Activated T-cell treated with anti-CD3 and anti-CD28 coated beads, Interleukin-2, amount 50 U/mL, for 48 hours (primary cell): Measurements from ENCODE around the gene SPOP.
A peak's percentile ranks its signal among the peaks of the same experiment; 100 is the strongest.
"Not testable (repeated sequence)": the region's sequence is repeated elsewhere in the genome, so short reads cannot be mapped to it uniquely, and the experiment has no call there.

ENCODE experiments used
- DNase-seq, 2 experiments: peaks; one replicate each; pipeline ENCODE4 v3.0.0-alpha.2; 2020

The SPOP gene

DNA sequence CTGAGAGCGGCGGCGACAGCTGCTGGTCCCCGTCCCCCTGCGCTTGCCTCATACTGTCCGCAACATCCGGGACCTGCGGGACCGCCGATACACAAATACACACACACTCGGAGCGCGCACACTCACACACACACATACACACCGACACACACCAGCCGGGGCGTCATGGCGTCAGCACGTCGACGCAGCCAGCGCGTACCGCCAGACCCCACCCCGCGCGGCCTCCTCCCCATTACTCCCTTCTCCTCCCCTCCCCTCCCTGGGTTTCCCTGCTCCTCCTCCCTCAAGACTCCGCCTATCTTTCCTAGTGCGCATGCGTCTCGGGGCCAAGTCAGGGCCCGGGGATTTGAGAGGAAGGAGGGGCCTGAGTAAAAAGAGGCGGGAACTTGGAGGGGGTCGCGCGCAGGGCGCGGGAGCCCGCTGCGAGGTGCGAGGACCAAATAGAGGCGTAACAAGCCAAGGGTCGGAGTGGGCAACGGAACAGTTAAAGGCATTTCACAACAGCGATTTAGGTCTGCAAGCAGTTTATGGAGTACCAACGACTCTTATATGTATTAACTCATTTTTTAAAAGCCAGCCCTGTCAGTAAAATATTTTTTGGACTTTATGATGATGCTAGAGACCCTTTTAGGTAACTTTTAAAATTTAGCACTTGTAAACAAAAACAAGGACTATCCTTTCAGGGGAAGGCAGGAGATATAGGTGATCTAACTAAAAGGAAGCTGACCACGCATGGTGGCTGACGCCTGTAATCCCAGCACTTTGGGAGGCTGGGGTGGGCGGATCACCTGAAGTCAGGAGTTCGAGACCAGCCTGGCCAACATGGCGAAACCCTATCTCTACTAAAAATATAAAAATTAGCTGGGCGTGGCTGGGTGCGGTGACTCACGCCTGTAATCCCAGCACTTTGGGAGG, at the start of gene SPOP:
Gene SPOP (minus strand): TSS at position 165 of the 915 bp plus-strand sequence. CDS start 55,287 bp downstream, outside the sequence.
- DNase-seq, result peak; percentile 99

- no peak for DNase-seq
These were observed 49.5 kb upstream of the SPOP start for GRCh38 chr17:49727380-49727779.

DNA sequence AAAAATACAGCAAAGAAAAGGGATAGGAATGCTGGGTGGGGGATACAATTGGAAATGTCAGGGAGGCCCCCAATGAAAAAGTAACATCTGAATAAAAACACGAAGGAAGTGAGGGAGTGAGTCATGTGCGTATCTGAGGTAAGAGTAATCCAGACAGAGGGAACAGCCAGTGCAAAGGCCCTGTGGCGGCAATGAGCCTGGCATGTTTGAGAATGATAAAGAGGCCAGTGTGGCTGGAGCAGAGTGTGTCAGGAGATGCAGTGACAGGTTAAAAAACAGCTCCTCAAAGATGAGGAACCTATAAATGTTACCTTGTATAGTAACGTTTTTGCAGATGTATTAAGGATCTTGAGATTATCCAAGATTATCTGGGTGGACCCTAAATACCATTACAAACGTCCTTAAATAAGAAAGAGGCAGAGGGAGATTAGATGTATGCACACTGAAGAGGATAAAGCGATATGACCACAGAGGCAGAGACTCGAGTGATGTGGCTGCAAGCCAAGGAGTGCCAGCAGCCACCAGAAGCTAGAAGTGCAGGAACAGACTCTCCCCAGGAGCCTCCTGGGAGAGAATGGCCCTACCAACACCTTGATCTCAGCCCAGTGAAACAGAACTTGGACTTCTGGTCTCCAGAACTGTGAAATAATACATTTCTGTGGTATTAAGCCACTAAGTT, 47.7 kb upstream of the SPOP start:
- no peak for DNase-seq

GRCh38 chr17:49724552-49724951, 46.7 kb upstream of the SPOP start:
- not testable (repeated sequence) for DNase-seq

DNA sequence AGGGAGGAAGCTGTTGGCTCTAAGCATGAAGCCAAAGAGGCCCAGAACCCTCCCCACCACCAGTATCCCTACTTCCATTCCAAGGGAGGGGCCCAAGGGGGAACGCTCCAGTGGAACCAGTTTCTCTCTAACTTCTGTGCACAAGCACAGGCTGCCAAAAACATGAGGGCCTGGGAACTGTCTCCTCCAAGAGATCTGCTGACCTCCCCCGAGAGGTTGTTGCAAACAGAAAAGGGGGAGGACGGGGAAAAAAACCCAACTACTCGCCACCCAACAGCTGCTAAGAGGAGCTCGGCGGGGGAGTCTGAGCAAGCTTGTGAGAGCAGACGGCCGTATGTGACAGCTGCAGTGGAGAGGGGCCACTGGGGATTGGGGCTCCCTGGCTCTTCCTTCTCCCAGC, 45.5 kb upstream of the SPOP start:
- no peak for DNase-seq

DNA sequence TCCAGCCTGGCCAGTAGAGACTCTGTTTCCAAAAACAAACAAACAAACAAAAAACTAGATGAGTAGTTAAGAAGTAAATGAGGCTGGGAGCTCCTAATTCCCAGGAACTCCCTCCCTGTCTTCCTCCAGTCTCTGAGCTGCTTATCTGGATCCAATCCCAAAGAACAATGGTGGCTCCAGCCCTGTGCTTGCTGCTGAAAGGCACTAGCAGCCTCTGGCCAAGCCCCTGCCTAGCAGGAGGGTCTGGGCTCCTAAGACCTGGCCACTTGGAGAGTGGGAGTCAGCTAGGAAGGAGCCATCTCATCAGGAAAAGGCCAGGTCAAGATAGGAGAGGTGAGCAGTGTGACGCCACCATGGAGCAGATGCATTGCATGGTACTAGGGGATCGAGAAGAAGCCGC, 44.2 kb upstream of the SPOP start:
- DNase-seq, result no peak

- peak; percentile 58 to 69 for DNase-seq
These were observed 39.5 kb upstream of the SPOP start for GRCh38 chr17:49717371-49717861.

GRCh38 chr17:49716668-49717364, 38.9 kb upstream of the SPOP start:
- DNase-seq, result peak in 1 of 2 experiments; percentile 32

DNA sequence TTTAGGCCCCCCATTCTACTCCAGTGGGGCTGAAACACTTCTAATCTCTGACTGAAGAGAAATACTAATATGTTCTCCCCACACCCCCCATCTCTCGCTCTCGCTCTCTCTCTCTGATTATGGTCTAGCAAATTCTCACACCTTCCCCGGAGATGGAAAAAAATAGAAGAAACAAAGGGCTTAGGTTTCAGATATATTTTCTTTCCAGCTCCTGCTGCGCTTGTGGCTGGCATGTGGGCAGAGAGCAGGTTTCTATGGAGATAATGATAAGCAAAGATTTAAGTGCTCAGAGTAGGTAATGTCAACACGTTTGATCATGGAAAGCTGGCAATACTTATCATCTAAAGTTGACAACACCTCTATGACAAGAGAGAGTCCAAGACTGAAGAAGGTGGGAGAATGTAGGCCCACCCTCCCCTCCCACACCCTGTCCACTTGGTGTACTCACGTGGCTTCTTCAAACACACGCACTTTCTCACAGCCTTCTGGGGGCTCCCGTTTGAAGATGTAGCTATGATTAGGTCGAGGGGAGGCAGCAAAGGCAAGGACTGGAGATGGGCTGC, 37.9 kb upstream of the SPOP start:
- DNase-seq, result peak; percentile 50 to 56

DNA sequence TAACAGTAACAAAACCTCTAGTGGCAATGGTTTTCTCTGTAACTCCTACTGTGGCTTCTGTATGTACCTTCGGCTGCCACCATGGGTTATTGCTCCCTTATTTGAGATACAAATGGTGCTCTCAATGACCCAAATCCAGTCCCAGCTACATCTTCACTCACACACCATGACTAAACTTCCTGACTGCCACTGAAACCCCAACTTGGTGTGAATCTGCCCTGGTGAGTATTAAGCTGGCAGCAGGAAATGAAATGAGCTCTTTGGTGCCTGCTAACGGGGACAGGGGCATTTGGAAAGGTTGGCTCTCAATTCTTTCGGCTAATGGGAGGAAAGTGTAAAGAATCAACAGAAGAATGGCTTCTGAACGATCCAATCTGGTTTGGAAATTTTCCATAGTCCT, 37.3 kb upstream of the SPOP start:
- peak; percentile 52 to 54 for DNase-seq

DNA sequence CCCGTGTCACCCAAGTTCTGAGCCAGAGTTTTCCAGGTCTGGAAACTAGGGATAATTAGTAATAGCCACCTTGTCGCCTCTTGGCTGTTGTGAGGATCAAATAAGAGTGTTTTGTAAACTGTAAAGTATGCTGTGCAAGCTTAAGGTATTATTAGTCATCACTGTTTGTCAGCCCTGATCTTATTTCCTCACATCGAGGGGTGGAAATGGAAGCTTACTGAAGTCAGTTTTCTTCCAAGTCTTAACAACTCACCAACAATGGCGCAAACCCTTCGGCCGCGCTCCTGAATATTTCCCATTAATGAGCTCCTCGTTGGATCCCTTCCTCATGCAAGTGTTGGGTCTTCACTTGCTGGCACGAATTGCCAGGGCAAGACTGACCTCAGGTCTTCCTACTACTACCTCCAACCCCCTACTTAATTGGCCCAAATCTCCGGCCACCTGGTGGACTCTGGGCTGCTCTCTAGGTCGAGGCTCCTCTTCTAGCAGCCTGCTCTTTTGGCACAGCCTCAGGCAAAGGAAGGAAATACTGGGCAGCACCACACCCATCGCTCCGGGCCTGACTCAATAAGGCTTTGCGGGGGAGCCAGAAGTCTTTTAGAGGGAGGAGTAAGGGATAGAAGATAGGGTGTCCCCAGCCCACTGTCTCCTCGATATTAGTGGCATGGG, 30.8 kb upstream of the SPOP start:
- DNase-seq, result no peak

DNA sequence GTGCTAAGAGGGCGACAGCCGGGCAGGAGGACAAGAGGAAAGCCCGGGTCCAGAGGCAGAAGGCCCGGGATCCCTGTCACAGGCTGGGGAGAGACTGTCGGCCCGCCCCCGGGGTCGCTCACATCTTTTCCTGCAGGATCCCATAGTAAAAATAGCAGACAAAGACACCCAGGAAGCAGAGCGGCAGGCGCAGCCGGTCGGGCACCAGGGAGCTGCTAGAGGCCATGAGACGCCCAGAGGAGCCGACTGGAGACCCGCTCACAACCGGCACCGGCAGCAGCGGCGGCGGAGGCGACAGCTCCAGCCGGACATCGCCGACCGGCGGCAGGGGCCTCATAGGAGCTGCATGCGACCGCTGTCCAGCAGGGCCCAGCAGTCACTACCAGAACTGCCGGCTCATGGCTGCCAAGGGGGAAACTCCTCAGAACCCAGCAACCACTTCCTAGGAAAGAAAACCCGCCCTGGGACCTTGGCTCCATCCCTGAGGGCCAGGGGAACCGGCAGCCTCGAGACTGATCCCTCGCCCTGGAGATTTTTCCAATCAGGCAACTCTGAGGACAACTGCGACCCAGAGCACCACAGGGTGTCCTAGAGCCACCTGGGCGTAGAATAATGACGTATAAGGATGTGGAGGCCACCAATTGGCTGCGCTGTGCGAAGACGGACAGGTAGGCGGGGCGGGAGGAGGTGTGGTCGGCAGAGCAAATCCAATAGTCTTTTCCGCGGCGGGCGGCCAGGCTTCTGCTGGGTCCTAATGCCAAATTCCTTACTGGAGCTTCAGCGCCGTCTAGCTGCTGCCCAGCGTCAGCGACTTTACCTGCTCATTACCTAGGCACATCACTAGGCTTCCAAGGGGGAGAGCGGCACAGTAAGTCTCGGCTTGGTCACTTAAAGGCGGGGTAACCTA, 30.0 kb upstream of the SPOP start, which contains the start of gene SLC35B1:
Gene SLC35B1 (minus strand): TSS at position 357 of the 907 bp plus-strand sequence. CDS start 131 bp downstream, at position 226.
- peak; percentile 97 to 98 for DNase-seq

DNA sequence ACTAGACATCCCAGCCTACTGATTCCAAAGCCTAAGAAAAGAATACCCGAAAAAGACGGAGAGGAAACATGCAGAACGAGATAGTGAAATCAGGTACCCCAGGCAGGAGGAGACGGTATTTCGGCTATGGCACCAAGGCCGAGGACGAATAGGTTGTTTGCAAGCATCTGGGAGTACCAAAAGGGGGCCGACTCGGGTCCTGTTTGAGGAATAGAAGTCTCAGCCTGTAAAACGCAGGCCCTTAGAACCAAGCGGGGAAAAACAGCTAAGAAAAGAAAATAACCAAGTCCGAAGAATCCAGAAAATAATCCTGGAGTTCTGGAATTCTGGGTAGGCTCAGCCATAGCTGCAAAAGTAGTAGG, 29.3 kb upstream of the SPOP start:
- no peak for DNase-seq

GRCh38 chr17:49705254-49705653, 27.4 kb upstream of the SPOP start:
- no peak for DNase-seq

- DNase-seq, result no peak
These were observed 25.8 kb upstream of the SPOP start for GRCh38 chr17:49703557-49704277.

GRCh38 chr17:49700960-49701359, 23.1 kb upstream of the SPOP start:
- no peak for DNase-seq

DNA sequence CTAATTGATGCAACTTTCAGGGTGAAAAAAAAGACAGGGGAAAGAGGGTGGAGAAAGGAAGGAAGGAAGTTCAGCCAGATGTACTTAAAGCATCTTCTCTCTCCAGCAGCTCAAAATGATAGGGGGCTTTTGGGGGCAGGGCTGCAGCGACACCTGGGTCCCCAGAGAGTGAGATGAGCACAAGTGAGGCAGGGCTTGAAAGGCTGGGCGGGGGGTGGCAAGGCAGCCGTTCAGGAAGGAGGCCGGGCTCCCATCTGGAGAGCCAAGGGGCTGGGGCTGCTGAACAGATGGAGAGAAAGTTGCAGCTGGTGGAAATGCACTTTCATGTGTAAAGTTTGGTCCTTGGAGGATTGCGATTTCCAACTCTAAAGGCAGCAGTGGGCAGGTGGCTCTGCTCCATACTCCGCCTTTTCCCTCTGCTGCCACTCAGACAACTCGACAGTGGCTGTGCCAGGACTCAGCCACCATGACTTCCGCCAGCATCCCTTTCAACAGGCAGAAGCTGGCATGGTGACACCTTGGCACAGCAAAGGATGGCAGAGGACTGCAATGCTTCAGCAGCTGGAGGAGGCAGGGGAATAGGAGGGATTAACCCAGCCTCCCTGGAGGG, 22.2 kb upstream of the SPOP start:
- DNase-seq, result no peak

- DNase-seq, result no peak
These were observed 20.1 kb upstream of the SPOP start for GRCh38 chr17:49698005-49698404.

DNA sequence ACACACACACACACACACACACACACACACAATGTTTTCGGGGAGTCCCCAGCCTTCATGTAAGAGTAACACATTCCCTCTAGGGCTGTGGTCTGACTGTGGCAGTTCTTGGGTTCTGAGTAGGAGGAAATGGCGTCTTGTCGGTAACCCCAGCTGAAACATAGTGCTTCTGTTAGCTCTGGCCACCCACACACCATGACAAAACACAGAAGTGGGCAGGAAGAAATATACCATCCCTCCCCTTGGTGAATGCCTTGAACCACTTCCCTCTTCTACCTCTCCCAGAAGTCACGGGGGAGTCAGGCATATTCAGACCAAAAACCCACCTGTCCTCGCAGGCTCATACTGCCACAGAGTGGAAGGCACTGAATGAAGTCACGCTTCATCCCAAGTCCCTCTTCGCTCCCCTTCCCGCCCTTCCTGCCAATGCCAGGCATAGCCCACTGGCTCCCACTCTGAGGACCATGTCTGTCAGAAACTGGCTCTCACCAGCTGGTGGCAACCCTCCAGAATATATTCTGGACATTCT, 18.4 kb upstream of the SPOP start:
- DNase-seq, result peak; percentile 79 to 83
